GM12864 (cell line): ENCODE data around the gene HHEX.
"Not testable (repeated sequence)": the region's sequence is repeated elsewhere in the genome, so short reads cannot be mapped to it uniquely, and the experiment has no call there.

Experiments
- DNase-seq: peaks from one replicate; pipeline ENCODE4 v3.0.0-alpha.2; 2011; ENCODE audit warnings: low read depth
- H3K4me3 ChIP-seq: 2 replicates; pipeline ENCODE4 v1.5.1; 2011; ENCODE audit warnings: mild to moderate bottlenecking, low read depth, low read length, control low read depth
- CTCF ChIP-seq: IDR thresholded peaks from 2 replicates; pipeline ENCODE4 v1.5.1; 2011; ENCODE audit warnings: low read depth, mild to moderate bottlenecking, moderate library complexity, low read length, control low read depth, inconsistent platforms; ENCODE audit errors: missing control alignments

Gene HHEX

DNA sequence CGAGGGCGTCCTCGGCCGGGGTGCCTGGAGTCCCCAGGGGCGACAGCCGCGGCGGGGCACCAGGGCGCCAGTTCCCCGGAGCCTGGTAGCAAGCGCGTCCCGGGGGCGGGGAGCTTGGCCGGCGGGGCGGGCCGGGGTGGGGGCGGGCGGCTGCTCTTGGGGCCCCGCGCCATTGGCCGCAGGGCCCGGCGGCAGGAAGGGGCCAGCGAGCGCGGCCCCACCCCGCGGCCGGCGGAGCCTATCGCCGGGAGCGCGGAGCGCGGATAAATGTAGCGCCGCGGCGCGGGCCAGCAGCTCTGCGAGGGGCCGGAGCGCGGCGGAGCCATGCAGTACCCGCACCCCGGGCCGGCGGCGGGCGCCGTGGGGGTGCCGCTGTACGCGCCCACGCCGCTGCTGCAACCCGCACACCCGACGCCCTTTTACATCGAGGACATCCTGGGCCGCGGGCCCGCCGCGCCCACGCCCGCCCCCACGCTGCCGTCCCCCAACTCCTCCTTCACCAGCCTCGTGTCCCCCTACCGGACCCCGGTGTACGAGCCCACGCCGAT is at the start of gene HHEX:
HHEX (plus strand) TSS at position 293 of the 548 bp plus-strand sequence; CDS start at position 325, 32 bp downstream.
- no peak for DNase-seq
- TF ChIP-seq CTCF = no peak
- H3K4me3 ChIP-seq = peak within 1 kb of the TSS; percentile 52

GRCh38 chr10:92640107-92640506 is 49.6 kb upstream of the HHEX start:
- no peak for DNase-seq
- no peak overlapping the region for H3K4me3 ChIP-seq
- no peak for TF ChIP-seq CTCF

GRCh38 chr10:92641492-92641891 is 48.3 kb upstream of the HHEX start:
- no peak overlapping the region for H3K4me3 ChIP-seq
- no peak for DNase-seq
- TF ChIP-seq CTCF = no peak

DNA sequence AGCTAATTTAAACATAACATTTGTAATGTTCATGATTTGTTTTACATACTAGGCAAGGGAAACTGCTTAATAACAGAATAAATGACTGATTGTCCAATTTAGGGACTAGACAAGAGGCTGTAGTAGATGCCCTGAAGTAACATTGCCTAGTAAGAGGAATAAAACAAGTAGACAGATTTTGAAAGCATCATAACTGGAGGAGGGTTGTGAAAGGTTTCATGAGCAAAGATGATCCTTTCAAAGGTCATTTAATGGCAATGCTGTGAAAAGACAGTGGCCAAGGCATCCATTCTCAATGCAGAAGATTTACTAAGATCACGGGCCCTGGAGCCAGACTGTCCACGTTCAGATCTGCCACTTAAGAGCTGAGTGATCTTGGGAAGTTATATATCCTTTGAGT is 44.8 kb upstream of the HHEX start:
- TF ChIP-seq CTCF = no peak
- no peak overlapping the region for H3K4me3 ChIP-seq
- DNase-seq = no peak

DNA sequence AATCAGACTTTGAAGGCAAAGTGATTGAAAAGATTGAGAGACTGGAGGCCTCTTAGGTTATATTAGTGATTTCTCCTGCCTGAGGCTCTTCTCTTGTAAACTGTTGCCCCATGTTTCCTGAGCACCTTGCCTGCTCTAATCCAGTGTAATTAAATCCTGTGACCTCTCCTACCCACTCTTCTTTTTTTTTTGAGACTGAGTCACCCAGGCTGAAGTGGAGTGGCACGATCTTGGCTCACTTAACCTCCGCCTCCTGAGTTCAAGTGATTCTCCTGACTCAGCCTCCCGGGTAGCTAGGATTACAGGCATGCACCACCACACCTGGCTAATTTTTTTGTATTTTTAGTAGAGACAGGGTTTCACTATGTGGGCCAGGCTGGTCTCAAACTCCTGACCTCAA is 38.9 kb upstream of the HHEX start:
- DNase-seq, H3K4me3 ChIP-seq: not testable (repeated sequence)

GRCh38 chr10:92655426-92655825 is 34.3 kb upstream of the HHEX start:
- H3K4me3 ChIP-seq = no peak overlapping the region
- TF ChIP-seq CTCF = no peak
- no peak for DNase-seq

DNA sequence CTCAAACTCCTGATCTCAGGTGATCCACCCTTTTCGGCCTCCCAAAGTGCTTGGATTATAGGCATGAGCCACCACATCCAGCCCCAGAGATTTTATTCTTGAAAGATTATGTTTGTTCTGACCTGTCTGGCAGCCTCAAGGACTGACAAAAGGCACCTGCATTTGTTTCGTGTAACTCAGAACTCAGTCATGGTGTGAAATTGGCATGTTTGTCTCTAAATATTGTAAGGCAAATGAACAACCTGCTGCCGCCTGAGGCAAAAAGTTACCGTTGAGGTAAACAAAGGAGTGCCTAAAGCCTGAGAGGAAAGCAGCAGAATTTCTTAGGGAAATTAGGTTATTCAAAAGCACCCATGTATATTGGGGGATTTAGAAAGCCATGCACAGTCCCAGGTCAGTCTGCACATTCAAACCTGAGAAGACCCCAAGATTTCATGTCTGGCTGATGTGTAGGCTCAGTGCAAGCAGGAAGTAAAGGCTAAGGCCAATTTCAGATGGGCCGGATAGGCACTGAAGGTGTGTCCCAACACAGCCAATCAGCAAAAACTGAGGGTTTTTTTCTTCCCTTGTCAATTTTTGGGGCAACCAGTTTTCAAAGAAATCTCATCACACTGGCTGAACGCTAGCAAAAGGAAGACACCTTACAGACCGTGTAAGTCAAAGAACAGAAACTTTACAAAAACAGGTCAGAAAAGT is 33.3 kb upstream of the HHEX start:
- DNase-seq = no peak
- TF ChIP-seq CTCF = no peak
- no peak overlapping the region for H3K4me3 ChIP-seq
